SKM-1 (cell line): Measurements from ENCODE around the gene SIGLEC5.

Experiments
- DNase-seq: peaks from one replicate; lab custom pipeline; 2025; ENCODE audit not compliant: unreplicated experiment; lab: John Stamatoyannopoulos, UW

The SIGLEC5 gene

DNA sequence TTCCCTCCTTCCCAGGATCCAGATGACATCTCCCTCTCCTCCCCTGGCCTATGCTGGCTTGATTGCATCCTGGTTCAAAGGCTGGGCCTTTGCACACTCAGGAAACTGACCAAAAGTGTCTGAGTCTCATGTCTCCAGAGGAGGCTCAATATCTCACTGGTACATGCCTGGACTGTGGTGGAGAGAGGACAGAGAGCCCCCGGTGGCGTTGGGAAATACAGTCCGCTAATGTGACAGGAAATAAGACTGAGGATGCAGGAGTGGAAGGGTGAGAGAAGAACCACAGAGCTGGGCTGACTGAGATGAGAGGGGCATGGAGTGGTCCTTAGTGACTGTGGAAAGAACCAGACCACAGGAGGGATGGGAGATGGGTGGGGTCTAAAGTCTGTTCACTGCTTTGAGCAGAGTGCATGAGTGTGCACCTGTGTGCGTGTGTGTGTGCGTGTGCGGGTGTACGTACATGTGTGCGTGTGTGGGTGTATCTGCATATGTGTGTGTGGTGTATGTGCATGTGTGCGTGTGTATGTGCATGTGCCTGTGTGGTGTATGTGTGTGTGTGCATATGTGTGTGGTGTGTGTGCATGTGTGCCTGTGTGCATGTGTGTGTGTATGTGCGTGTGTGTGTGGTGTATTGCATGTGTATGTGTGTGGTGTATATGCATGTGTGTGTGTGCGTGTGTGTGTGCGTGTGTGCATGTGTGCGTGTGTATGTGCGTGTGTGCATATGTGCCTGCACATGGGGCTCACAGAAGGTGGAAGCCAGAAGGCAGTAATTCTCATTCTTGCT, 1.9 kb downstream of the SIGLEC5 start:
- no peak for DNase-seq

DNA sequence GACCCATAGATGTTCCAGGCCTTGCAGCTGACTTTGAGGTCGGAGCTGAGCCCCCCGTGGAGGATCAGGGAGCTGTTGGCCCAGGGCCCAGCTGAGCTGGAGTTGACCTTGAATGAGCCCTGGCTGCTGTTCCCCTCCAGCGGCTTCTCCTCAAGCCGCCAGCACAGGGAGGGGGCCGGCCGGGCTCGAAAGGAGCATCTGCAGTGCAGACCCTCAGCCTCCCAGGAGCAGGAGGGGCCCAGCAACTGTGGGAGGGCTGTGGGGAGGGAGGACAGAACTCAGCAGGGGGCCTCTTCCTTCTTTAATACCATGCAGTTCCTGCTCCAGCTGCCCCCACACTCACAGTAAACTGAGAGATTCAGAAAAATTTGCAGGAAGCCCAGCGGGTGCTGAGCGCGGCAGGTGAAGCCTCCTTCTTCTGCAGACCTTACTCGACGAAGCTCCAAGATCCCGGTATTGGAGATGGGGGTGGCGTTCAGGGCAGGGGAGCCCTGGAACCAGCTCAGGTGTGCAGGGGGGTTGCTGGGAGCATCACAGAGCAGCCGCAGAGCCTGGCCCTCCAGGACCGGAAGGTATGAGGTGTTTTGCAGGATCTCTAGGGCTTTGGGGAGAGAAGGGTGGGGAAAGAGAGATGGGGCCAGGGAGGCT, 2.6 kb downstream of the SIGLEC5 start:
- no peak for DNase-seq

DNA sequence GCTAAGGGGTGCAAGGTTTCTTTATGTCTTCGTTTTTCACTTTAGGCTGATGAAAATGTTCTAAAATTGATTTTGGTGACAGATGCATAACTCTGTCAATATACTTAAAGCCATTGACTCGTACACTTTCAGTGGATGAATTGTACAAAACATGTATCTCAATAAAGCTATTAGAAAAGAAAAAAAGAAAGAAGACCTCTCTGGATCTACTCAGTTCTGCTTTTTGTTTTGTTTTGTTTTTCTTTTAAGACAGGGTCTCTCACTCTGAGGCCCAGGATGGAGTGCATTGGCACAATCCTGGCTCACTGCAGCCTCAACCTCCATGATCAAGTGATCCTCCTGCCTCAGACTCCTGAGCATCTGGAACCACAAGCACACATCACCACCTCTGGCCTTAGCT, 3.5 kb downstream of the SIGLEC5 start:
- DNase-seq: no peak

DNA sequence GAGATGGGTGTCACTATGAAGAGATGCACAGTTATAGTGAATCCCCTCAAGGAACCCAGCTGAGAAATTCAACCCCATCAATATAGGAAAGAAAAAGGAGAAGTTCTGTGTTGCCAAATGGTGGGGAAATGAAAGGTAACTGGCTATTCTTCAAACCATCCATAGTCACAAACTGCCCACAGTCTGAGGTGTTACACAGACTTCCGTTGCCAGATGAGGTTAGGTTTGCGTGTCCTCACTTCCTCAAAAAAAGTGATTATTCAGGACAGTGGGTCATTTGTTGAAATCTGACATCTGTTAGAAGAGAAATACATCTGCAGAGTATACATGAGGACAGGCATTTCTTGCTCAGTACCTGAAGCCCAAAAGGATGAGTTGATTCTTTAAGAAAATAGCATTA, 9.0 kb downstream of the SIGLEC5 start:
- peak; percentile 73 for DNase-seq

DNA sequence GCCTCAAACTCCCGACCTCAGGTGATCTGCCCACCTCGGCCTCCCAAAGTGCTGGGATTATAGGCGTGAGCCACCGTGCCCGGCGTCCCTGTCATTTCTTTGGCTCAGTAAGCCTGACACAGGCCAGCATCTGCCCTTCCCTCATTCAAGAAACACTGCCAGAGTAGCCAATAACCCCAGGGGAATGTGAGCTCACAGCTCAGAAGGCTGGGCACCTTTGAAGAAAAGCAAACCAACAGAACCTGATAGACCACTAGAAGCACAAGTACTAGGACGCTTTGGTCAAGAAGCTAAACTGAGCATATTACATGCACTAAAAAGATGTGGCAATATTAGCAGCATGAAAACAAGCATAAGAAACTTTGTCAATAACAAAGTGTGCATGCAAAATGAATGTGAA, 14.2 kb downstream of the SIGLEC5 start:
- DNase-seq: no peak

DNA sequence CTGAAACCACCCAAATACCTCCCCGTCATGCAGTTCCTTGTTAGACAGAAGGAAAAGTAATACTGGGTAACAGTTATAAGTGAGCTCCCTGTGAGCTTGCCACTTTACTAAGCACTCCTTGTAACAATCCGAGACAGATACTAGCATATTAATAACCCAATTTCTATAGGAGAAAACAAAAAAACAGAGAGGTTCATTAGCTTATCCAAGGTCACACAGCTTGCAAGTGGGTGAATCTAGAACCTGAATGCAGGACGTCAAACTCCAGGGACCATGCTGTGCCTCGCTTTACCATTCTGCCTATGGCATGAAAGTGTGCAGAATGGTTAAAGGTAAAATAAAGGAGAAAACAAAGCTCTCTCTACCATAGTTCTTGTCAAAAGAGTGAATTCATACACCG, 15.4 kb downstream of the SIGLEC5 start:
- DNase-seq: no peak

DNA sequence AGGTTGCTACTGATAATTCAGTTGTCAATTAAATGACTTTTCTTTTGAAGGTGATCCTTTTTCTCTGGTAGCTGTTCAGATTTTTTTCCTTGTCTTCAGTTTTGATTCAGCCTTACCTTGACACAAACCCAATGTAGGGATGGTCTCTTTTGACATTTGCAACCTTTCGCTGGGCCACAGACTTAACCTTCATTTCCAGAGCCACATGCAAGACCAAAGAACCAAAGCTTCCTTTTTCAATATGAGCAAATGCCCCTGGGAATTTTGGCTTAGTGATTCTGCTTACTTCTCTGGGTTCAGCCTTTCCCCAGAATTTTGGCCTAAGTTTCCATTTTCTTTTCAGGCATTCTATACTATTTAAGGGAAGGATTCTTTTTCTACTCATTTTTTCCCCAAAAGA, 19.6 kb downstream of the SIGLEC5 start:
- DNase-seq: no peak

DNA sequence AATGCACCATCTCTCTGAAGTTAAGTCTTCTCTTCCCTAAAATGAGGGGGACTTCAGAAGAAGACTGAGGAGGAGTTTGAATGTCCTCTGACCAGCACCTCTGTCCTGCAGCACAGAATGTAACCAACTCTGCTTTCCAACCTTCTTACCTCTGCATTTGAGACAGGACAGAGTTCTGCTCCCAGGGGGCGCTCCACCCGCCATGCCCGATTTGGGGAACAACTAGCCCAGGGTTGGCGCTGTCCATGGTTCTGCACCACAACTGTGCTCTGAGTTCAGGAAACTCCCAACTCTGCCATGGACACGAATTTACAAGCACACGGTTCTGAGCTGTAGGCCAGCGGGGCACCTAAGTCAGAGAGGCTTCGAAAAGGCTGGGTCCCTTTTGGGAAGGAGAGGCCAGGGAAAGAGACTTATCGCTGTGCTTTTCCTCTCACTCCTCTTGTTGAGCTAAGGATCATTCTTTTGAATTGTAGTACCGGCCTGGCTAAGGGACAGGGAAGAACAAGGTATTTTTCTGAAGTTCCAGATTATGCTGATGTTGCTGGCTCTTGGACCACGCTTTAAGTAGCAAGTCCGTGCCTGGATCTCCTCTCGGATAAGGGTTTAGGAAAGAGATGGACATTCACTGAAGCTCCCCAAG, 22.2 kb downstream of the SIGLEC5 start:
- no peak for DNase-seq

DNA sequence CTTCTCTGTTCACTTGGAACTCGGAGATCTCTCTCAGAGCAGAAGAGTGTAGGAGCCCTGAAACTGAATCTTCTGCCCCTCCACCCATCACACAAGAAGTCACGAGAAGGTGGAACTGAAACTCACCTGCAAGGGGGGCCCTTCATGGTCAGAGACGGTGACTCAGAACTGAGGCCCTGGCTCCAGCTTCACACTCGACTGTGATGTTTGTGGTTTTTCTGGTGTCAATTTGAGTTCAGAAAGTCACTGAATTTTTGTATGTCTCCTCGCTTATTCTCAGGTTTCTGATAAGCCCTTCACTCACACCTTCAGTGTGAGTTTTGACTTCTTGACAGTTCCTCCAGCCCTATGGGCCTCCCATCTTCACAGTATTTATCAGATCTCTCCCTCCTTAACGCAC, 23.1 kb downstream of the SIGLEC5 start:
- no peak for DNase-seq

DNA sequence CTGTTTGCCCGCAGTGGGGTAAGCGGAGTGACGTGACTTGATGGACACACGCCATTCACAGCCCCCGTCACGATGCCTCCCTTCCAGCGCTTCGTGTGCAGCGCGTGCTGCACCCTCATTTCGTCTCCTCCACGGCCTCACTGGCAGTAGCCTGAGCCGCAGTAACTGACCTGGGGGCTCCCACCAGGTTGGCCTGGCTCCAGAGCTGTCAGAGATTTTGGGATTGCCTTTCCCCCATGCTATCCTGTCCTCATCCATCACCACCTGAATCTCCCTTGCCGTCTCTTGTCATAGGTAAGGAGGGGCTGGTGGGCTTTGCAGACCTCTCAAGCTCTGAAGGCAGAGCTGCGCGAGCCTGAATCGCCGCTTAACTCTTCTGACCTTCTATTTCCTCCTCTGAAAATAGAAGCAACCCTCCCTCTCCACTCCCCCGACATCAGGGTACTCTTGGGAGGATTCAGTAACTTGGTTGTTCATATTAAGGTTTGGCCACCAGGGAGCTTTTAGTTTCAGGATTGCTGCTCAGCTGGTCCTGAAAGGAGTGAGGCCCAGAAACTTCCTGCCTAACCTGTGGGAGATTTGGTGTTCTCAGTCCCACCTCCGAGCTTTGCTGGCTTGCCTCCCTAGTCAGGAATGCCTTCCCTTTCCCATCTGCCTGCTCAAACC, 27.9 kb downstream of the SIGLEC5 start:
- no peak for DNase-seq

DNA sequence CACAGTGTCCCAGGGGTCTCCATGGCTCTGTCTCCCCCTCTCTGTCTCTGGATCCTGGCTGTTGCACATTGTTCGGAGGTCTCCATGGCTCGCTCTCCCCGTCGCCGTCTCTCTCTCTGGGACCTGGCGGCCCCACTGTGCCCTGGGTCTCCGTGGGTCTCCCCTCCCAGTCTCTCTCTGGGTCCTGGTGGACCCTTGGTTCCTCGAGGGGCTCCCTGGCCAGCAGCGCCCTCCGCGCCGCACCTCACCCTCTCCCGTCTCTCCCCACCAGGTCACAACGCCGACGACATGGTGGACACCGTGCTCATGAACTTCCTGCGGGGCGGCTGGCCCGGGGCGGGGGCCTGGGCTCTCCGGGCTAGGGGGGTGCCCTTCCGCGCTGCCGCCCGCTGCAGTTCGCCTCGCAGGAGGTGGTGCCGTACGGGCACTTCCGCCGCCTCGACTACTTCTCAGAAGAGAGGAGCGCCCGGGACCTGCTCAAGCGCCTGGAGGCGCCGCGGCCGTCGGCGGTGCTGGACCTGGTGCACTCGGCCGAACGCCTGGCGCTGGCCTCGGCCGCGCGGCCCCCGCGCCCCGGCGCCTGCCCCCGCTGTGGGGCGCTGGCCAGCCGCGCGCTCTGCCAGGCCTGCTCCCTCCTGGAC, 29.1 kb downstream of the SIGLEC5 start:
- DNase-seq: no peak

DNA sequence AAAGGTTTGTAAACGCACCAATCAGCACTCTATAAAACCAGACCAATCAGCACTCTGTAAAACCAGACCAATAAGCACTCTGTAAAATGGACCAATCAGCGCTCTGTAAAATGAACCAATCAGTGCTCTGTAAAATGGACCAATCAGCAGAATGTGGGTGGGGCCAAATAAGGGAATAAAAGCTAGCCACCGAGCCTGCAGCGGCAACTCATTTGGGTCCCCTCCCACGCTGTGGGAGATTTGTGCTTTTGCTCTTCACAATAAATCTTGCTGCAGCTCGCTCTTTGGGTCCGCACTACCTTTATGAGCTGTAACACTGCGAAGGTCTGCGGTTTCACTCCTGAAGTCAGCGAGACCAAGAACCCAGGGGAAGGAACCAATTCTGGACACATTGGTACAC, 31.1 kb downstream of the SIGLEC5 start:
- no peak for DNase-seq

DNA sequence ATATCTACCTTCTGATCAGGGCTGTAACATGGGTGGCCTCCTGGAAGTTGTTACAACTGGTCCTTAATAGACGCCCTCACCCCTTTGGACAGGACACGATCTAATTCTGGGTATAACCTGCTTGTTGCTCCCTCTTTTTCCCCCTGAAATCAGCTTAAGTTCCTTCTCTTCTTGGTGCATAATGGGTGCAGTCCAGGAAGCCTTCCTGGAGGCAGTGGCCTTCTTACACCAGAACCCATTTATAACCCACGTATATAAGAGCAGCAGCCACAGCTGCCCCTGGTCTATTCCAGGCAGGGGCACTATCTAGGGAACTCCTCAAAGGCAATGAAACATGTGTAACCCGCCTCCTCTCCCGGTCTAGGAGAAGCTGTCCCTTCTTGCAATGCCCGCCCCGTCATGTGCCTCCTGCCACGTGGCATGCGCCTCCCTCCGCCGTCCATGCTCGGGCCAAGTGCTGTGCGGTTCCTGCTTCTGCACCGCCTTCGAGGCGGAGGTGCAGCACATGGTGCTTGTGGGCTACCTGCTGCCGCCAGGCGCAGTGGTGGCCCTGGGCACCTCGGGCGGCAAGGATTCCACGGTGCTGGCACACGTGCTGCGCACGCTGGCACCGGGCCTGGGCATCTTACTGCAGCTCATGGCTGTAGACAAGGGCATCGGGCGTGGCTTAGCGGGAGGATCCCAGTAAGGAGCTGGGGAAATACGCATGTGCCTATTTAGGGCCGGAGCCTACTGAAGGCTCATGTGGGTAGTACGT, 31.9 kb downstream of the SIGLEC5 start:
- no peak for DNase-seq

DNA sequence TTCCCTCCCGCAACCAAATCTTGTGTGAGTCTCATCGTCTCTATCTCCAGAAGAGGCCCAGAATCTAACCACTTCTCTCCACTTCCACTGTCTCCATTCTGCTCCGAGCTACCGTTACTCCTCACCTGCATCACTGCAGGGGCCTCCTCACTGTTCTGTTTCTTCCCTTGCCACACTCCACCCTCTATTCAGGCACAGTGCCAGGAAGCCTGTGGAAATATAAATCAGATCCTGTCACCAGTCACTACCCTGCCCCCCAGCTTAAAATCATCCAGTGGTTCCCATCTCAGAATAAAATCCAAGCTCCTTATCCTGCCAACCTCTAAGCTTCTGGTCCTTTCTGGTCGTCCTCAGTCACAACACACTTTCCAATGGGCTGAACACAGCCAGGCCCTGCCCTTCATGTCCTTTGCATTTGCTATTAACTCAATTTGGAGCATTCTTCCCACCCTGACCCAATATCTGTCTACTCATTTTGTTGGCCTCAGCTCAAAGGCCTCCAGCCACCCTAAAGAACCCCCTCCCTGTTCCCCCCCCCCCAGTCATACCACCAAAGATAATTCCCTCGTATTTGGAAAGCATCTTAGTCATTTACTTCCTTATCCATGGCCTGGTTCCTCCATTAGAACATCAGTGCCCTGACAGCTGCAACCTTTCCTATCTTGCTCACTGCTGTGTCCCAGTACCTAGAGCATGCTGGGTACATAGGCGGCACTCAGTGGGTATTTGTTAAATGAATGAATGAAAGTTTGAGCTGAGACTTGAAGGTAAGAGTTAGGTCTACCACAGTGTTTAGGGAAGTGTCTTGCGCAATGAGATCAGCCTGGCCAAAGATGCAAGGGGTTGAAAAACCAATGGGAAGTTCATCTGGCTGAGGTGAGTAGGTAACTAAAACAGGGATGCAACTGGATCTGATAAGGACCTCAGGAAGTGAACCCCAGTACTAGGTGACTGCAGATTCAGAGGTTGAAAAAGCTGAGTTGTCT, 34.7 kb downstream of the SIGLEC5 start:
- no peak for DNase-seq

DNA sequence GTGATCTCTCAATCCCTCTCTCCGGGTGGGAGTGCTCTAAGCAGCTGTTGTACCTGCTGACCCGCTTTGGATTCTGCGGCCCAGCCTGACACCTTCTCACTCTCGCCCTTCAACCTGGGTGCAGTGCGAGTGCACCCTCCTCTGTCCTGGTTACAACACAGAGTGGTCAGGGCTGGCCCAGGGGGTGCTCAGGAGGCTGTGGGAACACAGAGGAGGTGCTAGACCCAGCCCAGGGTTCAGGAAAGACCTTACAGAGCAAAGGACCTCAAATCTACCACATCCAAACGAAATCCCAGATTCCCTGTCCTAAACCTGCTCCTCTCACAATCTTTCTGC, 35.5 kb downstream of the SIGLEC5 start:
- no peak for DNase-seq

DNA sequence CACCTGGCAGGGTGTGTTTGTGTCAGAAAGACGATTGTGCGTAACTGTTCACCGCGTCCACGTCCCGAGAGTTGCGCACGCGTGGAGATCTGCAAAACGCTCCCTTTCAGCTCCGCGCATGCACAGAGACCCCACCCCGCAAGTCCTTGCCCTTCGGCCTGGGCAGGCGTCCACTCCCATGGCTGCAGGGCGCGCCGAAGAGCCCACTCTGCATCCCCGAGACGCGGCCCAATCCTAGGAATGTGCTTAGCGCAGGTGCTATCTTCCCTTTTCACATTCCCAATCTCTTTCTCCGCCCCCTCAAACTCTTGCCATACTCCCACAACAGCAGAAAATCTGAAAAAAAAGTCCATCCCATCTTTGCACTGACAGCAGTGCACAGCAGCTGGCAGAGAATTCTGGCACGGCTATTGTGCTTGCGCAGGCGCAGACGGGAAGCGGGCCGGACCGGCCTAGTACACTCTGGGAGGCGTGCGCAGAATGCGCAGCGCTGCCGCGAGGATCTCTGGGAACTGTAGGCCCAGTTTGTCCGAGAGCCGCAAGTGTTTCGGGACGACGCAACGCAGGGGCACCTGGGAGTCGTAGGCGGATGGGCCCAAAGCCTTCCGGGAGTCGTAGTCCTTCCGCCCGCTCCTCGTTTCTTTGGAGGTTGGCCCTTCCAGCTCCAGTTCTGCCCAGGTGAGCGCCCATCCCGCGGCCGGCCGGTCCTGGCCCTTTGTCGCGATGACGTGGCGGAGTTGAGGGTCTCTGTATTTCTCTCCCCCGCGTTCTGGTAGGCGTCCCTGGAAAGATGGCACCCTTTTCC, 36.0 kb downstream of the SIGLEC5 start:
- peak; percentile 77 for DNase-seq

DNA sequence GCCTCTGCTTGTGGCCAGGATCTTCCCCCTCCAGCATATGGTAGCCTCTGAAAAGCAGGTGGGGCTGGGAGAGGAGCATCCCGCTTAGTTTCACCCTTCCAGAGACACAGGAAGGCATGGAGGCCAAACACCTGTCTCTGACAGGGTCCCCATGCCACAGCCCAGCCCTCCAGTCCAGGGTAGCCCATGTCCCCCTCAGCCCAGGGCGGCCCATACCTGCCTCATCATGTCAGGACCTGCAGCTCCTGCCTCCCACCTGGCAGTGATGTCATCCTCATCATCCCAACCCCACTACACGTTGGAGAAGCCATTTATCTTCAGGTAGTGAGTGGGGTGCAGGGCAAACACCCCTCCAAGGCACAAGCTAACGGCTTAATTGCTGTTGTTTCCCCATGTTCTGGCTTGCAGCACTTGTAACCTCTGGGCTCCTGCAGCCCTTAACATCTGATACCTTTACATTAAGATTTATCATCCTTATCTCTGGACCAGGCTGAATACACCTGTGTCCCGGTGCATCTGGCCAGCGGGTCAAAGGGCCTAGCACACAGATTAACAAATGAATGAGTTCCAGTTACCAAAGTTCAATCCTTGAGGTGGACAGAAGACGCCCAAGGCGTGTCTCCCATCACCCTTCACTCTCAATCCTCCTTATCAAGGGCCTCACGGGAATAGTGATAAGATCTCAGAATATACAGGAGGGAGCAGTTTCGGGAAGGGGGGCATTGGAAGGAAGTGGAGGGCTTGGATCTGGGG, 36.9 kb downstream of the SIGLEC5 start:
- DNase-seq: no peak

DNA sequence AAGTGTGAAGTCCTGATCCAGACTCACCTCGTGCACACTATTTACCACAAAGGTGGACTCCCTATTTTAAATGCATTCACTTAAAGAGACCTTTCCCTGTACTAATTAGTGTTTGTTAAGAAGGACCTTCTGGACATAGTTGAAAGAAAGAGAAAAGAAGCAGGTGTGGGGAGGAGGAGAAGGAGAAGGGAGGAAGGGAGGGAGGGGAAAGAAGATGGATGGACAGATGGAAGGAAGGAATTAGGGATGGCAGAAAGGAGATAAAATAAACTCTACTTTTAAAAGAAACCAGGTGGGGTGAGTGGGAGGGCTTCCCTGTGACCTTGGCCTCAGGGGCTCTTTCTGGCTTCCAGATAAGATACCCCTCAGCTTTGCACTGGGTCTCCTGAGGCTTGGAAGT, 37.7 kb downstream of the SIGLEC5 start:
- no peak for DNase-seq
